ENCODE data around the gene RNF133. TPM values are rescaled to one million over a fixed set of nuclear protein-coding genes. Genes with fewer than 3 reads are reported as not detected.
"Not testable (repeated sequence)": the region's sequence is repeated elsewhere in the genome, so short reads cannot be mapped to it uniquely, and the experiment has no call there.

Gene RNF133
- total RNA-seq, 2 experiments from 2014 or later: not detected

- H3K36me3 Mint-ChIP-seq (ENCODE audit: low read depth); H3K4me3 Mint-ChIP-seq; H3K9me3 Mint-ChIP-seq; H3K27me3 Mint-ChIP-seq; CTCF ChIA-PET; H3K27ac Mint-ChIP-seq; DNase-seq; POLR2A ChIA-PET; H3K4me1 Mint-ChIP-seq: not testable (repeated sequence)
Measured at GRCh38 chr7:122681186-122681585, 17.7 kb downstream of the RNF133 start.

GRCh38 chr7:122679813-122680212, 19.1 kb downstream of the RNF133 start:
- no peak for DNase-seq
- ChIA-PET CTCF (no interaction called here), POLR2A (no interaction called here)
- no peaks in the 10 kb centered on the region for H3K4me1 Mint-ChIP-seq
- peaks cover 3% of the 10 kb centered on the region for H3K9me3 Mint-ChIP-seq
- H3K4me3 Mint-ChIP-seq: no peak overlapping the region
- no peaks in the 10 kb centered on the region for H3K27me3 Mint-ChIP-seq
- H3K36me3 Mint-ChIP-seq (ENCODE audit: low read depth): no peaks in the 10 kb centered on the region
- no peak overlapping the region for H3K27ac Mint-ChIP-seq

GRCh38 chr7:122679269-122679709, 19.6 kb downstream of the RNF133 start:
- H3K9me3 Mint-ChIP-seq; H3K36me3 Mint-ChIP-seq (ENCODE audit: low read depth); H3K4me3 Mint-ChIP-seq; POLR2A ChIA-PET; DNase-seq; H3K27ac Mint-ChIP-seq; H3K4me1 Mint-ChIP-seq; H3K27me3 Mint-ChIP-seq; CTCF ChIA-PET: not testable (repeated sequence)

DNA sequence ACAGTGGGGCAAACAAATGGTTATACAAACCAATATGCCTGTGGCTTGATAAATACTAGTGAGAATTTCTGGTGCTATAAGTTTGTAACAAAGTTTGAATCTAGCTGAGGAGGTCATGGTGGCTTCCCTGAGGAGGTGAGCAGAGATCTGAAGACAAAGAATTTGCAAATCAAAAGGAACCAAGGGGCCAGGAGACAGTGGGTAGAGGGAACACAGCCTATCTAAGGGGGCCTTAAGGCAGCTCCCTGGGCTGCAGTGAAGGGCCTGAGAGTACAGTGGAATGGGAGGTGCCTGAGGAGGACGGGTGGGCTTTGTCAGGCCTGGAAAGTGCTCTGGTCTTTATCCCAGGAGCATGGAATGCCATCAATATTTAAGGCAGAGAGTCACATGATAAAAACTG, 21.8 kb downstream of the RNF133 start:
- no peak for DNase-seq
- Mint-ChIP-seq H3K9me3 (peaks cover 12% of the 10 kb centered on the region), H3K4me3 (no peak overlapping the region), H3K4me1 (no peaks in the 10 kb centered on the region), H3K27me3 (no peaks in the 10 kb centered on the region), H3K36me3 (ENCODE audit: low read depth) (no peaks in the 10 kb centered on the region), H3K27ac (no peak overlapping the region)
- CTCF ChIA-PET: no interaction called here
- POLR2A ChIA-PET: no interaction called here

DNA sequence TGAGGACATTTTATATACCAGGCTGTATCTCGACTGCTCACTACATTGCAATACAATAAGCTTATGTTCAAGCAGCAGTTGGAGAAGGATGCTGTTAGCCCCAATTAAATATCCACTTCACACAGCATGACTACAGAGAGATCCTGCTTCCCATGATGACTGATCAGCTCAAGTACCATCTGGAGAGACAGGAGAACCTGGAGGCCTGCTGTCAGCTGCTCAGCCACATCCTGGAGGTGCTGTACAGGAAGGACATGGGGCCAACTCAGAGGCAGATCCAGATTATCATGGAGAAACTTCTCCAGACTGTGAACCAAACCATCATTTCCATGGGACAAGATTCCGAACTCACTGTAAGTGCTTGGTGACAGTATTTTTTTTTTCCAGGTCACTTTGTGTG, 22.5 kb downstream of the RNF133 start:
- Mint-ChIP-seq H3K9me3 (peaks cover 15% of the 10 kb centered on the region), H3K4me3 (no peak overlapping the region), H3K36me3 (ENCODE audit: low read depth) (no peaks in the 10 kb centered on the region), H3K27me3 (no peaks in the 10 kb centered on the region), H3K27ac (no peak overlapping the region), H3K4me1 (no peaks in the 10 kb centered on the region)
- ChIA-PET CTCF (no interaction called here), POLR2A (no interaction called here)
- no peak for DNase-seq

- POLR2A ChIA-PET: no interaction called here
- Mint-ChIP-seq H3K27ac (no peak overlapping the region), H3K36me3 (ENCODE audit: low read depth) (no peaks in the 10 kb centered on the region), H3K9me3 (peaks cover 16% of the 10 kb centered on the region), H3K4me1 (no peaks in the 10 kb centered on the region), H3K4me3 (no peak overlapping the region), H3K27me3 (no peaks in the 10 kb centered on the region)
- CTCF ChIA-PET: no interaction called here
- DNase-seq: no peak
Measured at GRCh38 chr7:122675621-122676020, 23.3 kb downstream of the RNF133 start.

DNA sequence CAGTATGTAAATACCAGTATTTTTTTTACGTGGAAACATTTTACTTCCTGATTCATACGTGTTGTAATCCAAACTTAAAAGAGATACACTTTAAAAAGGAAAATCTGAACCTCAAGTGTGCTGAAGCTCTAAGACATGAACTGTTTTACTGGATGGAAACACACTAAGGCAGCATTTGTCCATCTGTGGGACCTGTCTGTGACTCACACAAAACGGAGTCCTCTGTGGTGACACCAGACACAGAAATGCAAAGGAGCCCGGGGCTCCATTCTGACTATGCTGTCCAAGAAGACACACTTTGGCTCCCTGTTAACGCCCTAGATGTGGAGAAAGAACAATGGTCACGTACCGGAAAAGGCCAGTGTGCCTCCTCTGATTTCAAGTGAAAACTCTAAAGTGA, 23.9 kb downstream of the RNF133 start:
- CTCF ChIA-PET: no interaction called here
- no peak for DNase-seq

GRCh38 chr7:122674502-122674901, 24.4 kb downstream of the RNF133 start:
- CTCF ChIA-PET: no interaction called here
- POLR2A ChIA-PET: no interaction called here

More for the DNA sequence above, 23.9 kb downstream of the RNF133 start:
- Mint-ChIP-seq H3K4me1 (no peaks in the 10 kb centered on the region), H3K9me3 (peaks cover 16% of the 10 kb centered on the region), H3K4me3 (no peak overlapping the region), H3K27me3 (no peaks in the 10 kb centered on the region), H3K36me3 (ENCODE audit: low read depth) (no peaks in the 10 kb centered on the region), H3K27ac (no peak overlapping the region)
- POLR2A ChIA-PET: no interaction called here

DNA sequence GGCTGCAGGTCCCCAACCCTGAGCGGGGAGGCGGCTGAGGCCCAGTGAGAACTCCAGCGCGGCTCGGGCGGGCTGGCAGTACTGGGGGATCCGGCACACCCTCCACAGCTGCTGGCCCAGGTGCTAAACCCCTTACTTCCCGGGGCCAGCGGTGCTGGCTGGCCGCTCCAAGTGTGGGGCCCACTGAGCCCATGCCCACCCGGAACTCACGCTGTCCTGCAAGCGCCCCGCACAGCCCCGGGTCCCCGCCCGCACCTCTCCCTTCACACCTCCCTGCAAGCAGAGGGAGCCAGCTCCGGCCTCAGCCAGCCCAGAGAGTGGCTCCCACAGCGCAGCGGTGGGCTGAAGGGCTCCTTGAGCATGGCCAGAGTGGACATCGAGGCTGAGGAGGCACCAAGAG, 25.0 kb downstream of the RNF133 start:
- Mint-ChIP-seq H3K4me3 (no peak overlapping the region), H3K27me3 (no peaks in the 10 kb centered on the region), H3K9me3 (peaks cover 18% of the 10 kb centered on the region), H3K36me3 (ENCODE audit: low read depth) (no peaks in the 10 kb centered on the region), H3K4me1 (no peaks in the 10 kb centered on the region), H3K27ac (no peak overlapping the region)
- ChIA-PET POLR2A (no interaction called here), CTCF (no interaction called here)
- no peak for DNase-seq

More at GRCh38 chr7:122674502-122674901, 24.4 kb downstream of the RNF133 start:
- Mint-ChIP-seq H3K27me3 (no peaks in the 10 kb centered on the region), H3K27ac (no peak overlapping the region), H3K4me3 (no peak overlapping the region), H3K9me3 (peaks cover 20% of the 10 kb centered on the region), H3K36me3 (ENCODE audit: low read depth) (no peaks in the 10 kb centered on the region), H3K4me1 (no peaks in the 10 kb centered on the region)
- DNase-seq: no peak

GRCh38 chr7:122672536-122672935, 26.4 kb downstream of the RNF133 start:
- H3K36me3 Mint-ChIP-seq (ENCODE audit: low read depth): no peaks in the 10 kb centered on the region
- H3K27ac Mint-ChIP-seq: no peak overlapping the region
- H3K9me3 Mint-ChIP-seq: peaks cover 23% of the 10 kb centered on the region
- no peak overlapping the region for H3K4me3 Mint-ChIP-seq
- no peak for DNase-seq
- ChIA-PET CTCF (no interaction called here), POLR2A (no interaction called here)
- no peaks in the 10 kb centered on the region for H3K4me1 Mint-ChIP-seq
- H3K27me3 Mint-ChIP-seq: no peaks in the 10 kb centered on the region

DNA sequence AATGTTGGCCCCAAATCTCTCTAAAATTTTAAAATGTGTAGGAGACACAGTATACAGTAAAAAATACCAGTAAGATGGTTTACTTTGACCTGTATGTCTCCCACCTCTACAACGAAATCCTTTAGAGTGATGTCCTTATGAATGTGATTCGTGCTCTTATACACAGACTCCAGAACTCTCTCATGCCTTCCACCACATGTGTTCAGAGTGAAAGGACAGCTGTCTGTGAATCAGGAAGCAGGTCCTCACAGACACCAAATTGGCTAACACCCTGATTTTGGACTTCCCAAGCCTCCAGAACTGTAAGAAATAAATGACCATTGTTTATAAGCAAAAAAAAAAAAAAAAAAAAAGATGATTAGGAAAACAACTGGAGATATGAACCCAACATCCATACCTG, 35.2 kb downstream of the RNF133 start:
- no peaks in the 10 kb centered on the region for H3K4me1 Mint-ChIP-seq
- ChIA-PET POLR2A (no interaction called here), CTCF (interaction anchor here (0.7 kb wide), 2 partner anchors 463 to 770 kb away, joined by 3 read pairs; no protein-coding TSS in a partner anchor)
- peaks cover 10% of the 10 kb centered on the region for H3K9me3 Mint-ChIP-seq
- DNase-seq: no peak
- H3K27ac Mint-ChIP-seq: no peak overlapping the region
- H3K27me3 Mint-ChIP-seq: no peaks in the 10 kb centered on the region
- H3K36me3 Mint-ChIP-seq (ENCODE audit: low read depth): no peaks in the 10 kb centered on the region
- H3K4me3 Mint-ChIP-seq: no peak overlapping the region

- CTCF ChIA-PET: no interaction called here
Measured at GRCh38 chr7:122658856-122659255, 40.1 kb downstream of the RNF133 start.

DNA sequence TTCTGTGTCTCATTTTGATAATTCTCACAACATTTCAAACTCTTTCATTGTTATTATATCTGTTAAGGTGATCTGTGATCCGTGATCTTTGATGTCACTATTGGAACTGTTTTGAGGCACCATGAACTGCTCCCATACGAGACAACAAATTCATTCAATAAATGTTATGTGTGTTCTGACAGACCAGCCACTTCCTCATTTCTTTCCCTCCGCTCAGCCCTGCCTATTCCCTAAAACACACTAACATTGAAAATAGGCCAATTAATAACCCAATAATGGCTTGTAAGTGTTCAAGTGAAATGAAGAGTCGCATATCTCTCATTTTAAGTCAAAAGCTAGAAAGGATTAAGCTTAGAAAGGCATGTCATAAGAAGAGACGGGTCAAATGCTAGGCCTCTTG, 45.2 kb downstream of the RNF133 start:
- Mint-ChIP-seq H3K27ac (no peak overlapping the region), H3K4me3 (no peak overlapping the region), H3K9me3 (peaks cover 4% of the 10 kb centered on the region), H3K27me3 (no peaks in the 10 kb centered on the region), H3K4me1 (no peaks in the 10 kb centered on the region), H3K36me3 (ENCODE audit: low read depth) (no peaks in the 10 kb centered on the region)
- CTCF ChIA-PET: no interaction called here
- POLR2A ChIA-PET: no interaction called here
- no peak for DNase-seq

More at GRCh38 chr7:122658856-122659255, 40.1 kb downstream of the RNF133 start:
- H3K36me3 Mint-ChIP-seq (ENCODE audit: low read depth): no peaks in the 10 kb centered on the region
- no peak overlapping the region for H3K4me3 Mint-ChIP-seq
- H3K27ac Mint-ChIP-seq: no peak overlapping the region
- DNase-seq: no peak
- POLR2A ChIA-PET: no interaction called here
- no peaks in the 10 kb centered on the region for H3K27me3 Mint-ChIP-seq
- H3K9me3 Mint-ChIP-seq: peaks cover 7% of the 10 kb centered on the region
- H3K4me1 Mint-ChIP-seq: no peaks in the 10 kb centered on the region

- H3K27ac Mint-ChIP-seq: no peak overlapping the region
- H3K9me3 Mint-ChIP-seq: peaks cover 4% of the 10 kb centered on the region
- H3K4me3 Mint-ChIP-seq: no peak overlapping the region
- ChIA-PET POLR2A (no interaction called here), CTCF (no interaction called here)
- no peaks in the 10 kb centered on the region for H3K36me3 Mint-ChIP-seq (ENCODE audit: low read depth)
- DNase-seq: no peak
- H3K4me1 Mint-ChIP-seq: no peaks in the 10 kb centered on the region
- H3K27me3 Mint-ChIP-seq: no peaks in the 10 kb centered on the region
Measured at GRCh38 chr7:122652876-122653275, 46.0 kb downstream of the RNF133 start.

DNA sequence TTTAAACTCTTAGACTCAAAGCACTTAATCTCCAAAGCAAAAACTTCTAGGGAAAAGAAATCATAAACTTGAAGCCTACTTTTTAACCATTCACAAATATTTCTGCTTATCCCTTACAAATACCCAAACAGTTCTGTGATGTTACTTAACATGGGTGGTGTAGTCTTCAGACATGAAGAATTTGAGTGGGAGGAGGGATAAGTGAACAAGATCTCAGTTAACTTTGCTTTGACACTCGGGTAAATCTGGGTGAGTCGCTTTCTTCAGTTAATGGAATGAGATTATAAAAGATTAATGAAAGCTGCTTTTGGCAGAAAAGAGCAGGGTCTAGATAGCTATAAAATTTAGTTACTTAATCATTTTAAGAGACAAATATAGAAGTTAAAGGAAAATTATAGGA, 47.5 kb downstream of the RNF133 start:
- H3K9me3 Mint-ChIP-seq: peaks cover 6% of the 10 kb centered on the region
- no peak overlapping the region for H3K4me3 Mint-ChIP-seq
- H3K36me3 Mint-ChIP-seq (ENCODE audit: low read depth): no peaks in the 10 kb centered on the region
- no peaks in the 10 kb centered on the region for H3K4me1 Mint-ChIP-seq
- H3K27me3 Mint-ChIP-seq: no peaks in the 10 kb centered on the region
- POLR2A ChIA-PET: no interaction called here
- DNase-seq: no peak
- CTCF ChIA-PET: no interaction called here
- no peak overlapping the region for H3K27ac Mint-ChIP-seq
